Stimulated activated CD8-positive, alpha-beta memory T cell treated with anti-CD3 and anti-CD28 coated beads, Interleukin-7, amount 100 ng/mL, for 1 hour (primary cell): ENCODE measurements around the gene MMP21.

Experiments
- DNase-seq, 2 donors: peaks; one replicate each; pipeline ENCODE4 v3.0.0-alpha.2; 2020; ENCODE audit warnings: low read depth in 2 of 2

Gene MMP21

DNA sequence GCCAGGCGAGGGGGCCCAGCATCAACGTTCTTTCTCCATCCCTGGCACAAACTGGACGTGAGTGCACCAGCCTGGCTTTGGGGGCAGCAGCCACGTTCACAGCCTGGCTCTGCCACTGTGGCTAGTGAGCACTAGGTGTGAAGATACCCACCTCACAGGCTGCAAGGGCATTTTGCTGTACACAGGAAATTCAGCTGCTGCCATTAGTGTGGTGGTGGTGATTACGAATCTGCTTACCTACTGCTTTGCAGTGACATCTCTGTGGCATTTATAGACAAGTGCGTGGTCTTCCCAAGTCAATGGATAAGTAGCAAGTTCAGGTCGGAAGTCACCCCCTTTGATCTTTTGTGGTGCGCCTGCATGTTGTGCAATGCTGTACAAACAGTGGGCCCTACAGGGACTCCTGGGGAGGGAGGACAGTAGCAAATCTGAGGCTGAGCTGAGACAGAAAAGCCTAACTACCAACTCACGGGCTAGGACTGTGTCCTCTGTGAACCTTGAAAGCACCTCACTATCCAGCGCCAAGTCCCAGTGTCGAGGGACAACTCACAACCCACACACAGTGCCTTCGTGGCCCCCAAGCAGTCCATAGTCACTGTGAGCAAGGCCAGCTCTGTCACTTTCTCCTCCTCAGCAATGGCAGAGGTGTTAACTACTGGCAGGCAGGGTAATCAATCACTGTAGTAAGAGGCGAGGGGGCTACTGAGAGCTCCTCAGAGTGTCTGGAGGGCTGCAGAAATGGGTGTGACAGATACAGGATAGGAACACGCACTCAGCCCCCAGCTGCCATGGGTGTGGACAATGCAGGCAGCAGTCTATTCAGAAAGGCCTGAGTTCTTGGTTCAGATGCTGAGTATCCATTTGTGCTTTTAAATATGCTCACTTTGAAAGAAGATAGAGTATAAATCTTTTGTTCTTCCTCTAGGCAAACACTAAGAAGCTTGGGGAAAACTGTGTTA, 17.0 kb upstream of the MMP21 start:
- no peak for DNase-seq

DNA sequence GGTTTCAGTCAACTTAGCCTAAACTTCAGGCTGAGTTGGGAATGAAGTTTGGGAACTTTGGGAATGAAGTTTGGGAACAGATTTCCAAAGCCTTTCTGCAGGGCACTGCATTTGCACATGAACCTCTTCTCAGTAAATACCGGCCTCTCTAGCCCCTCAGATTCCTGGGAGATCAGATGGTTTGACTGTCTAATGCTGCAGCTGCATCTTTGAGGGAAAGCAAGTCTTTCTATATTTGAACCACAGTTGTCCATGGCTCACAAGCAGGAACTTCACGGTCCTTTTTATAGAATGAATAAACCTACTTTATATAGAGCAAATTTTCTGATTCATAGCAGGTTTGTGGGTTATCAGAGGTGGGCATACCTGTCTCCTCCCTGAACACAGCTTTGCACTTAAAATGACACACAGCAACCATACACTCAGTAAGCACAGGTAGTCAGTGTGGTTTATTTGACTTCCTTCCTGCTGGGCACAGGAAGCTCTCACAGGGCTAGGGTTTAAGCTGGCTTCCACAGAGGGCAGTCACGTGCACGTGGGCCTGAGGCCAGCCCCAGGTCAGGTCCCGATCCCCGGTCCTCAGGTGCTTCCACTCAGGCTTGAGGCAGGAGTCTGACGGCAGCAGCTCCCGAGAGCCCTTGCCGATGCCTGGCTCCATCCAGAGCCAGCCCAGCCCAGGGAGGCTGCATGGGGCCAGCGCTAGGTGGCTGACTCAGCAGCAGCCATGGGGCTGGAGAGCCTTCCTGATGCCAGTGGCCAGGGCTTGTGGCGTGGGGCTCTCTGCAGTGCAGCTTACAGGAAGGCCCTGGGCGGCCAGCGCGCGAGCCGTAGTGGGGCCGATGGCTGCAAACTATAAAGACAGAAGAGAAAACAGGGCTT, 12.8 kb upstream of the MMP21 start:
- no peak for DNase-seq

GRCh38 chr10:125785791-125786190, 10.2 kb upstream of the MMP21 start:
- no peak for DNase-seq

DNA sequence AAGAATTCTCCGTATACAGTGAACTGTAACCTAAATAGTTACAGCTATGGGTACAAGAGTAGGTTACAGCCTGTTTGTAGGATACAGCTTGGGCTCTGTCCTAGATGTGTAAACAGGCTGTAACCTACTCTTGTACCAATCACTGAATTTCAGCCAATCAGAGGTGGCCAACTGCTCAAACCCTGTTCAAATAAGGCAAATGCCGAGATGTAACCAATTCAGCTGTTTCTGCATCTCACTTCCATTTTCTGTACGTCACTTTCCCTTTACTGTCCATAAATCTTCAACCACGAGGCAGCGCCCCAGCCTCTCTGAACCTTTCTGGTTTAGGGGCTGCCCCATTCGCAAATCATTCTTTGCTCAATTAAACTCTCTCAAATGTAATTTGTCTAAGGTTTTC, 8.3 kb upstream of the MMP21 start:
- DNase-seq: no peak

GRCh38 chr10:125783408-125783807, 7.8 kb upstream of the MMP21 start:
- no peak for DNase-seq

- DNase-seq: no peak
Observed at GRCh38 chr10:125782616-125783015, 7.0 kb upstream of the MMP21 start.

DNA sequence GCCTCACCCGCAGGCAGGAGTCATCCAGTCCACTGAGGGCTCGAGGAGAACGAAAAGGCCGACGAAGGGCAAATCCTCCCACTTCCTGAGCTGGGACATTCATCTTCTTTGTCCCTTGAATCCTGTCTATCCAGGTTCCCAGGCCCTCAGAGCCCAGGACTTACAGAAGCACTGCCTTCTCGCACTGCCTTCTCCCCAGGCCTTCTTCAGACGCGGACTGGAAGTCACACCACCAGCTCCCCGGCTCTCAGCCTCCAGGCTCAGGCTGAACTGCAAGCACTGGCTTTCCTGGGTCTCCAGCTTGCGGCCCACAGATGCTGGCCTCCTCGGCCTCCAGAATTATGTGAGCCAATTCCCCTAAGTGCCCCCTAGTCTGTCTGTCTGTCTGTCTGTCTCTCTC, 6.4 kb upstream of the MMP21 start:
- DNase-seq: no peak

DNA sequence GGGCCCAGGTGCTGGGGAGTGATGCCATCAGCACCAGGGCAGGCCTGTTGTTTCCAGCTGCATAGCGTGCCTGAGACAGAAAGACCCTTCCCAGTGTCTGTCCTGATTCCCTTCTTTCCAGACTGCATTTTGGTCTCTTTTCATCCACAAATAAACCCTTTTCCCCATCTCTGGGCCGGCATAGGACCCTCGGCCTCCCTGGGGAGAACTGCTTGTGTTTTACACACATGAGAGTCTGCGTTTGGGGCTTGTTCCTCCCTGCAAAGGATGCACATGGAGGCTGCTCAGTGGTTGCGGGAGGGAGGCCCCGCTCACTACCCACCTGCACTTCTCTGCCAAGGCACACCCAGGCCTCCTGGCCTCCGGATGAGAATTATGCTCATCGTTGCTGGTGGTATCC, 5.8 kb upstream of the MMP21 start:
- DNase-seq: no peak

DNA sequence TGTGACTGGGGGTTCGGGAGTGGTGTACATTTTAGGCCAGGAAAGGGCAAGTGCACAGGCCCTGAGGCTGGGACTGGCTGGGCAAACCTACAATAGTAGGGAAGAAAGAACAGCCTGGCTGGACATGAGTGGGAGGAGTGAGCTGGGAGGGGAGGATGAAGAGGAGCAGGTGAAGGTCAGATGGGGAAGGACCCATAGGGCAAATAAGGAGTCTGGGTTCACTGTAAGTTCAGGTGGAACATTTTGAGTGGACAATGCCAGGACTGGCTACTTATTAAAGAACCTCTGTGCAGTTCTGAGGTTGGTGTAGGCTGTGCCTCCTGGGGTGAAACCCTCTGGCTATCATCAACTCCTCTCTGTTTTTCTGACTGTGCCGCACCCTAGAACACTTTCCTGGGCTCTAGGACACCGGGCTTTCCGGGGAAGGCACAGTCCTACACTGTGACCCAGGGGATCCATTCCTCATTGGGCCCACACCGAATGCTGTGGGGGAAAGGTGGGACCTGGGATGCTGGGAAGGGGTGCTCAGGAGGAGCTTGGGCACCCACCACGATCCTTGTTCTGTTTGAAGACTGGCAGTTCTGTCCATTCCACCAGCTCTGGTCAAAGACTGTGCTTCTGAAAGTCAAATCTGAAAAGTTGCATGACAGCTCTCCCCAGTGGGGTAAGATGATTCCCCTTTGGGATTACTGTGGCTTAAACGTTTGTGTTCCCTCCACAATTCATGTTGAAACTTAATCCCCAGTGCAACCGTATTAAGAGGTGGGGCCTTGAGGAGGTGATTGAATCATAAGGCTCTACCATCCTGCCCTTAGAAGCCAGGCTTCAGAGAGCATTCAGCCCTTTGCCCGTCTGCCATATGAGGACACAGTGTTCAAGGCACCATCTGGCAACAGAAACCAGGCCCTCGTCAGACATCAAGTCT, 4.0 kb upstream of the MMP21 start:
- no peak for DNase-seq

DNA sequence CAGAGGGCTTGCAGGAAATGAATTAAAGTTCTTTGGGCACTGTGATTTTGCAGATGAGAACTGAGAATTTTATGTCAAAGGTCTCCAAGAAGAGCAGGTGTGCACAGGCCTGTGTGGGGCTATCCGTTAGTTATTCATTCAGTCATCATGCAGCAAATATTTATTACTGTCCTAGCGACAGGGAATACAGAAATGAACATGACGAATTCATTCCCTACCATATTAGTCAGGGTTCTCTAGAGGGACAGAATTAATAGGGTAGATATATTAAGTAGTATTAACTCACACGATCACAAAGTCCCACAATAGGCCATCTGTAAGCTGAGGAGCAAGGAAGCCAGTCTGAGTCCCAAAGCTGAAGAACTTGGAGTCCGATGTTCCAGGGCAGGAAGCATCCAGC, 2.9 kb upstream of the MMP21 start:
- no peak for DNase-seq

DNA sequence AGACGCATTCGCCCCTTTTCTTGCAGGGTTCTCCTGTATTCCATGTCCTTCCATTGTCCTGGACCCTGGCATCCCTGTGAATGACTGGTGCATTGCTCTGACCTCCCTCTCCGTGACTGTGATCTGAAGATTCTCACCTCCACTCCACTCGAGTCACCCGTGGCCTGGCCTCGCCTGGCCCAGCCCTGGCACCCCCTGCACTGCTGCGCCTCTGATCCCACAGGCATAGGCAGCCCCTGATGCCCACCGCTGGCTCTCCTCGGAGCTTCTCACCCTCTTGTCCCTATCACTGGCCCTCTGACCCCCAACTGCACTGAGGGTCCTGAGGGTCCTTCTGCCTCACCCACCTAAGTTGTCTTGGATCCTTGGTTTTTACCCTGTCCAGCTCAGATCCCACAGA, 2.2 kb upstream of the MMP21 start:
- no peak for DNase-seq

DNA sequence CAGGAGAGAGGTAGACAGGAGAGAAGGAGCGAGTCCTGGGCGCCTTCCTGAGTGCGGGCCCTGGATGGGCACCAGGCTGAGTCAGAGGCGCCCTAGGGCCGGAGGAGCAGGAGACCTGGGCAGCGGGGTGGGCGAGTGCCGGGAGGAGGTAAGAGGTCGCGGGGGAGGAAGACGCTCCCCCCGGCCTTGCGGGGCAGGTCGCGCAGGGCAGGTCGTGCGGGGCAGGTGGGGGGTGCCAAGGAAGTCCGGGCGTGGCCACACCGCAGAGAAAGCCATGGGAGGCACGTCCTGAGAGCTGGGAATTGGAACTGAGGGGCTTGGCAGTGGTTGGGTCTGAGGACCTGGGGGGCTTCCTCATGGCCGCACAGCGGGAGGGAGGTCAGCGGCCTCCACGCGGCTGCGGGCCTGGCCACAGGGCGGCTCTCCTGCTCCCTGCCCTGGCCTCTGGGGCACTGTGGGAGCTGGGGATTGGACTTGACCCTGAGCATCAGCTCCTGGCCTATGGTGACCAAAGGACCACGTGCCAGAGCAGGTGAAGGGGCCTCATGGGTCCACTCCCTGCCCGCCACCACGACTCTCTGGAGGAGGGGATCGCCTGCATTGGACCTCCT, 935 bp downstream of the MMP21 start:
- no peak for DNase-seq

- DNase-seq: no peak
Observed at GRCh38 chr10:125773687-125774543, 1.7 kb downstream of the MMP21 start.

- no peak for DNase-seq
Observed at GRCh38 chr10:125772864-125773180, 2.8 kb downstream of the MMP21 start.

- DNase-seq: no peak
Observed at GRCh38 chr10:125772112-125772863, 3.3 kb downstream of the MMP21 start.

DNA sequence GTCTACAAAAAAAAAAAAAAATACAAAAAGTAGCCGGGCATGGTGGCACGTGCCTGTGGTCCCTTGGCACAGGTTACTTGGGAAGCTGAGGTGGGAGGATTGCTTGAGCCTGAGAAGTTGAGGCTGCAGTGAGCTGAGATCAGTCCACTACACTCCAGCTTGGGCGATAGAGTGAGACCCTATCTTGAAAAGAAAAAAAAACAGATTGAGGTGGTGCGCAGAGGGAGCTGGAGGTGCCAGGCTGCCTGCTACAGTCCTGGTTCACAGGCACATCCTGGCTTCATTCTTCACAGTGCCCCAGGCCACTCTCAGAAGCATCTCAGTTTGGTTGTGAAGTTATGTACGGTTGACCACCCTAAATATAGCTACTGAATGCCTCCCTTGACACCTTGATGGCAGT, 4.8 kb downstream of the MMP21 start:
- DNase-seq: no peak

- DNase-seq: no peak
Observed at GRCh38 chr10:125769175-125769574, 6.4 kb downstream of the MMP21 start.

DNA sequence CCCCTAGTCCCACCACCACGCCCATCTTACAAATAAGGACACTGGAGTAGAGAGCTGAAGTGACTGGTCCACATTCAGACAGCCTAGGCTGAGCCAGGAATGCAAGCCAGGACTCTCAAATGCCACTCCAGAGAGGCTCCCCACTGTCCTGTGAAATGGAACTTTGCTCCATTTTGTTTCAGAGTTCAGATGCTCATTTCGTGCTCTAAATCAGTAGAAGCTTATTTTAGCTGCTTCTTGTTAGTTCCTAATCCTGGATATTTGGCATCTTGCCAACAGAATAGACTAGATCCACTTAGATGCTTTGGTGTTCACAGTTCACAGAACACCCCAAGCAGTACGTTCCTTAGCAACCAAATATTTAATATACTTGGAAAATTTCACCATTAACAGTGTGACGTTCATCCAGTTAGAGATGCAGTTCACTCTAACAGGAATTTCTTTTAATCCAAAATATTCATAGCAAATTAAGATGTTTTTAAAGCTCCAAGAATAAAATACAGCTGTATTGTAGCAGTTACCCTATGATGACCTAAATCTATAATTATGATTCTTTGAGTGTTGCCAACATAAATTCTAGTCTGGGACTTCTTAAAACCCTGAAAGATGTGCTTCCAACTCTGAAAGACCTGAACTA, 7.3 kb downstream of the MMP21 start:
- no peak for DNase-seq

DNA sequence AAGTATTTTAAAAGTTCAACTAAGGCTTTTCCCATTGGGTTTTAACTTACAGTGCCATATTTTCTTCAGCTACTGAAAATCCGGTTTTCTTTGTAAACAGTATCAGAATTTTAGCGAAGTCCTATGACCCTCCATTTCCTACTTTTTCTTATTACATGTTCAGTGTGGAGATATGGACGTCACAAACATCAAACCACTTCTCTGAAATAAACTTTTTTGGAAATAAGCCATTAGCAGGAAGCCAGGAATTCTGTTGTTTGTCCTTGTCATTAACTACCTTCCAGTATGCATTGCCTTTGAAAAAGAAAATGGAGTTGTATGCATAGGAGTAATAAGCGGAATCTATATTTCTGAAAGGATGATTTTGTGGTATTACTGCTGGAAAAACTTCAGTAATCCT, 9.1 kb downstream of the MMP21 start:
- DNase-seq: no peak
